ENCODE measurements around the gene ATE1.

GRCh38 chr10:121735263-121735662 lies 192.6 kb downstream of the ATE1 start:
- TF ChIP-seq CTCF (conservative IDR thresholded peaks at IDR 0.05) (no peak), ZFX (IDR thresholded peaks at IDR 0.05) (no peak)
